Midbrain (tissue), 1 donor: Measurements from ENCODE around the gene SH3TC2.

Source experiments
- DNase-seq: peaks from one replicate; lab custom pipeline; 2025; lab: John Stamatoyannopoulos, UW

The SH3TC2 gene

GRCh38 chr5:148999741-149000140 is 63.1 kb downstream of the SH3TC2 start:
- DNase-seq, result no peak

GRCh38 chr5:148998174-148998797 is 64.6 kb downstream of the SH3TC2 start:
- peak; percentile 66 for DNase-seq

- DNase-seq, result no peak
These were observed 66.6 kb downstream of the SH3TC2 start for GRCh38 chr5:148996270-148996669.

DNA sequence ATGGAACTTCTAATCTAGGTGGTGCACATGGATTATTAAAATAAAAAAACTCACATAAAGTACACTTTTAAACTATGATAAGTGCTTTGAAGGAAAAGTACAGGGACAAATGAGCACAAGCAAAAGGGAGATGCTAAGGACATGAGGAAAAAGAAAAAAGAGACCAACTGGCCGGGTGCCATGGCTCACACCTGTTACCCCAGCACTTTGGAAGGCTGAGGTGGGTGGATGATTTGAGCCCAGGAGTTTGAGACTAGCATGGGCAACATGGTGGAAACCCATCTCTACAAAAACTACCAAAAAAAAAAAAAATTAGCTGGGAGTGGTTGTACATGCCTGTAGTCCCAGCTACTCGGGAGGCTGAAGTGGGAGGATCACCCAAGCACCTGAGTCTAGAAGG is 67.1 kb downstream of the SH3TC2 start:
- no peak for DNase-seq

GRCh38 chr5:148993283-148993936 is 69.5 kb downstream of the SH3TC2 start:
- no peak for DNase-seq

DNA sequence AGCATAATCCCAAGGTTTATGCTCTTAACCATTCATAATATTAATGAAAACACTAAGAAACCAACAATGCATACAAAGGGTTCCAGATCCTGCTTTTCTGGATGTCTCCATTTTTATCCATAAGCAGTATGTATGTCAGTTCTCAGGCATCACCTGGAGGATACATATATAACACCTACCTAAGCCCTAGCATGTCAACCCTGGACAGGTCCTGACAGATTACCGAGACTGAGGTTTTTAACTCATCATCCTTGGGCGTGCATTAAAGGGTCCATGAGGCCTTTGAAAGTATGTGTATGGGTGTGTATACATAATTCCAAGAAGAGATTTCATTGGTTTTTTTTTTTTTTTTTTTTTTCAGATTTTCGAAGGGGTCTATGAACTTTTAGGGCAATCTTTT is 70.6 kb downstream of the SH3TC2 start:
- no peak for DNase-seq

DNA sequence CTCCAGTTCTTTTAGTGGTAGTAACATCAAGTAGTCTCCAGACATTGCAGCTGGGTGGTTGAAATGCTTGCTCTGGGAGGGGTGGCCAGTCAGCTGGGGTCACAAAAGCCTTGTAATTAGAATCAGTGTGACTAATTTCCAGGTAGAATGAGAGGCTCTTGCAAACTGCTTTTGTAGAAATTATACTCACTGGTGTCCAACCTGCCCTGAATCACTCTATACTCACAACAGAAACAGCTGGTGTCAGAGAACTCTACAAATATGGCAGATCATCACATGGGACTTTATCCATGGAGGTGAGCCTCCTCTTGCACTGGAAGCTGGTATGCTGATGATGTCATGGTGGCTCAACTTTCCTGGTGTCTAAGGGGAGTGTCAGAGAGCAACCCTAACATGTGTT is 71.3 kb downstream of the SH3TC2 start:
- no peak for DNase-seq

DNA sequence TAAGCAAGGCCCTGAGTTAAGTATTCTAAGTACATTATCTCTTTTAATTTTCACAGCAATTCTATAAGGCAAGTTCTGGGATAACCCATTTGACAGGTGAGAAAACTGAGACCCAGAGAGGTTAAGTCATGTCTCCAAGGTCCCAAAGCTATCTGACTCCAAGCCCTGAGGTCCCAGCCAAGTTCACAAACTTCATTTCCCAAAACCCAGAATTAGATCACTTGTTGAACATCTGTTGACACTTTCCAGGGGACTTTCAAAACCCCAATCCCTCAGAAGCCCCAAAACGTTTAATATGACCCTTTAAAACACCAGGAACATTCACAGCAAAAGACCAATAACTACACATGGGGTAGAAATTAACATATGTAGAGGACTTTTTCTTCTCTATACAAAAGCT is 72.0 kb downstream of the SH3TC2 start:
- DNase-seq, result no peak

DNA sequence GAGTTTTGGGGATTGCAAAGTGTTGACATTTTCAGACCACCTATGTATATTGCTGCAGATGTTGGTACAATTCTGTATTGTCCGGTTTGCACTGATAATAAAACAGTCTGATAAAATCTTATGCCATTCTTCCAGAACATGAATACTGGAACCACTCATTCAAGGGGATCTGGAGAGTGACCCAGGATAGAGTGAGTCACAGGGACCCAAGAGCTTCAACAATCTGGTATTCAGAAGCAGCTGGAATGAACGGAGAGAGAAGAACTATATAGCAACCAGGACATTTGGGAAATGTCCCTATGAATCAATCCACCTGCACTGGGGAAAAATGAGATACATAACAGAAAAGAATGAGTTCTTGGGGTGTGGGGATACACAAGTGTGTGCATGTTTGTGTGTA is 73.3 kb downstream of the SH3TC2 start:
- DNase-seq, result no peak

GRCh38 chr5:148988328-148988727 is 74.5 kb downstream of the SH3TC2 start:
- DNase-seq, result no peak

- no peak for DNase-seq
These were observed 76.2 kb downstream of the SH3TC2 start for GRCh38 chr5:148986636-148987035.

DNA sequence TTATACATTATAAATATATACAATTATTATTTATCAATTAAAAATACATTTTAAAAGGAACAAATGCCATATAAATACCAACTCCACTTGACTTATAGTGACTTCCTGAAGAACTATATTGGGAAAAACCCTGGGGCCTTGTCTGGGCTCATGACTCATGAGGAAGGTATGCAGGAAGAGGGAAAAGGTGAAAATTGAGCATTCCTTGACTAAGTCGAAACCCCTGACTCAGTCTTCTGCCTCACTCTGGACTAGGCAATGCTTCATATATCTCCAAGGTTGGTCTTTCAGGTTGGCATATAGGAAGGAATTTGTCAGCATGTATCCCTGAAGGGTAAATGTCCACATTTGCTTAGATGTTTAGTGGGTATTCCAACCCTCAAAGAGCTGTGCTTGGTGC is 78.5 kb downstream of the SH3TC2 start:
- no peak for DNase-seq

DNA sequence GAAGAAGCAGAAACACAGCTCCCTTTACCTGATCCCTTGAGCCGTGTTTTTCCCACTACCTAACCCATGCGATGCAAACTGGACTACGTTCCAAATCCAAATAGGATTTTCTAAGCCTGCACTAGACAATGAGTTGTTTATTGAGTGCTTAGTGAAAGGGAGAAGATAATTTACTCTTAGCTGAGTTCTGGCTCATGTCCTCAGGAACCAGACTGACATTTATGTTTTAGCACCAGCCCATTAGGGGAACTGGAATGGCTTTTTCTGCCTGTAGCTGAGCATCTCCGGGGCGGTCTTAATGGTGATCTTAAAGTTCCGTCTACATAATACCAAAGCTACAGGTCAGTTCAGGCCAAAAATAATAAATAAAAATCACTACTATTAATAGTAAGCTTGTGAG is 81.5 kb downstream of the SH3TC2 start:
- no peak for DNase-seq

DNA sequence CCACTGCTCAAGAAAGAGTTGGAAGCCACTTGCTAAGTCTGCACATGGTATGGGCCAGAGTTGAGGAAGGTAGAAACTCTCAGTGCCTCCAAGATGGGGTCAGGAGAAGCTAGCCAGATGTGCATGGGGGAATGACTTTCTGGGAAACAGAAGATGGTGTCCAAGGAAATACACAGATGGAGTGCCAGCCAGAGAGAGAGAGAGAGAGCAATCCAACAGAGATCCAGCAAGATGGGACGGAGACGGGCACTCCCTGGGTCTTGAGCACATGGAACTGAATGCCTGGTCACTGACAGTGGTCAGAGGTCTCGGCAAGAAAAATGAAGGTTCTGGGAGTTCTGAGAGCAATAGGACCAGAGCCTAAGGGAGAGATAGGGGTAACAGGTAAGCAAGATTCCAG is 82.1 kb downstream of the SH3TC2 start:
- no peak for DNase-seq

DNA sequence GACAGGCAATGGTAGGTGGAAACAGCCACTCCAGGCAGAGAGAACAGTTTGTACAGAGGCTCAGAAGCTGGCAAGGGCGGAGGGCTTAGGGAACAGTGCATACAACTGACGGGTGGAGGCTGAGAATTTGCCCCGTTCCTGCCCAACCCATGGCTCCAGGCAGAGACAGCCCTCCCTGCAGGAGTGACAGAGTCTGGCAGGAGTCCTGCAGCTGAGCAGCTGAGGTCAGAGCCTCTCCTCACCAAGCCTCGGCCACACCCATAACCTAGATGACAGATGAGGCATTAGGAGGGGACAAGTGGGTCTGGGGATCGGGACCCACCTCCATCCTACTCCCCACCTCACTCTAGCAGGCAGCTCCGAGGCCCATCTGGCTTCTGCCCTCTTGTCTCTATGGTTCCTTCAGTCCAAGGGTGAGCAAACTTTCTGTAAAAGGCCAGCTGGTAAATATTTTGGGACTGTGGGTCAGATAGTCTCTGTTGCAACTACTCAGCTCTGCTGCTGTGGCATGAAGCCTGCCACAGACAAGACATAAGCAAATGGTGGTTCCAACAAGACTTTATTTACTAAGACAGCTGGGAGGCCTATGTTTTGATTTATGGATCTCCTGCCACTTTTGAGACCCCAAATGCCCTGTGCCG is 83.7 kb downstream of the SH3TC2 start:
- DNase-seq, result no peak

- DNase-seq, result no peak
These were observed 84.3 kb downstream of the SH3TC2 start for GRCh38 chr5:148978370-148979082.

DNA sequence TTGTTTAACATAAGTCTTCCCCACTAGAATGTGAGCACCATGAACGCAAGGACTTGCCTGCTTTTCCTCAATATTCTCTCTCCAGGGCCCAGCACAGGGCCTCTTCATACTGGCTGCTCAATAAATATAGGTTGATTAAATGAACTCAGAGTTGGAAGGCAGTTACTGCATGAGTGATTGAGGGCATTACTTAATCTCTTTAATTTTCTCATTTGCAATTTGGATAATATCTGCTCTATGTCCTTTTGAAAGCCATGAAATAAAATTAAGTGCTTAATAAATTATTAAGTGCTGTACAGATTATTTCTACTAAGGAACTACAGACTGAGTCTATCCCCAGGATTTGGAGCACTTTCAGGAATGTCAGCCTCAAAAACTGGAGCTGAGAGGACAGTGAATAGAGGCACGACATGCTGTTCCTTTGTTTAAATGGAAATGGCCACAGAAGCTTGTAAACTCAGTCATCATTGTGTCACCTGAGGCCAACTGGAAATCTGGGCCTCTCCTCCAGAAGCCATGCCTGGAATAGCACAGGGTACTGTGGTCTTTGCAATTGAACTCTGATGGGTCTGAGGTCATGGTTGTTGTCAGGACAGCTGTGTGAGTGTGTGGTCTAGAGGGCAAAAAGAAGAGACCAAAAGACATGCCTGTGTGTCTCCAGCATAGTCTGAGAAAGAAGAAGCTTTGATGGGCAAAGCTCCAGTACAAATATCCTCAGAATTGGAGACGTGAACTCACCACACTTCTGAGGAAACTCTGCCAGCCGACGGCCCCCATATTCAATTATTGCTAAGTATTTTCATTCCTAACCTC is 86.1 kb downstream of the SH3TC2 start:
- DNase-seq, result no peak

DNA sequence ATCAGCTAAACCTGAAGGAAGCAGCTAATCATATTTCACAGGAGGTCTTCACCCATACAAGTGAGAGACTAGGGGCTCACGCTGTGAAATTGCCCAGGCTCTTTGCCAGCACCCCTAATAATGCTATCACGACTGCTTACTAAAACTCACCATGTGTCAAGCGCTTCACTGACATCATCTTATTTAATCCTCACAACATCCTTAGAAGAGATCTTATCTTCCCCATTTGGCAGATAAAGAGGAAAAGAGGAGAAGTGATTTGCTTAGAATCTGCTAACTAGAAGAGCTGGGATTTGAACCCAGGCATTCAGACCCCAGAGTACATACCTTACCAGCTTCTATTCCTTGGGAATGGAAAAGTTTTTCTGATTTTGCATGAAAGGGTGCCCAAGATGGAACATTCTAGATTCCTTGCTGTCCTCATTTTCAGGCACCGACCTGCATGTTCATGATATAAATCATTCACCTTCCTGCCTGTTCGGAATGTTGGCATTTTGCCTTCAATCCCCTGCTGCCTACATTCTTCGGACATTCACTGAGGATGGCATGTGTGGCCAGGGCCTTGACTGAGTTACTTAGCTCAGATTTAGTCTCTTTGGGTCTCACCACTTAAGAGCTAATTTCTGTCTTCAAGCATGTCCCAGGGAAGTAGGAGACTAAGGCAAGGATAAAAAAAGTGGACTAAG is 88.1 kb downstream of the SH3TC2 start:
- no peak for DNase-seq

DNA sequence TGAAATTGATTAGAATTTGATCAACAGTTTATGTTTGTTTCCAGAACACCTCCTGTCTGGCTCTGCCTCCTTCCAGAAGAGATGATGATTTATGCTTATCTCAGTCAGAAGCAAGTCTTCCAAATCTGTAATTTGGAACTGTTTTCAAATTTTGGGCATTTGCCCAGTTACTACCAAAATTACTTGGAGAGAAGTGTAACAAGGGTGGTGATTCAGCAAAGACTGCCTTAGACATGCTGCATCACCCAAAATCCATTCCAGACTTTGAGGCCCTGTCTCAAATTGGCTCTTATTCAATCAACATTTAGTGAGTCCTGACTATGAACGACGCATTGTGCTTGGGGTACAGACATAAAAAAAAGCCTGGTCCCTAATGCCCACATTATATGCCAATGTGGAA is 89.4 kb downstream of the SH3TC2 start:
- DNase-seq, result no peak

- DNase-seq, result no peak
These were observed 89.9 kb downstream of the SH3TC2 start for GRCh38 chr5:148972974-148973374.

DNA sequence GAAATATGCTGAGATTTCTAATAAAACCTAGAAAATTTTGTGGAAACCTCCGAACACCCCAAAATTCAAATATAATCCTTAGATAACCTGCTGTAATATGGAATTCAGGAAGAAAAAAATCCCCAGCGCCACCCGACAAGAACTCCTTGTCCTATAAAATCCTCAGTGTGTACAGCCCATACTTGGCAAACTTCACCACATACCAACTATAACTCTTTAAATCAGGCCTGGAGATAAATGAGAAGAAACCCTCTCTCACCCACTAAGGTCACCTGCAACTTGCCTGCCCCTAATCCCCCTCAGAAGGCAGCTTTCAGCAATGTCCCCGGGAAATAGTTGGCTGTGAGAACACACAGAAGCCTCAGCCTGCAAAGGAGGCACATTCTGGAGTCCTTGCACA is 90.5 kb downstream of the SH3TC2 start:
- DNase-seq, result no peak

- no peak for DNase-seq
These were observed 92.0 kb downstream of the SH3TC2 start for GRCh38 chr5:148970876-148971275.
